Transverse colon (tissue), 4 donors: ENCODE data around the gene ARHGEF2. TPM values are rescaled to one million over a fixed set of nuclear protein-coding genes. Genes with fewer than 3 reads are reported as not detected.
"Not testable (repeated sequence)": the region's sequence is repeated elsewhere in the genome, so short reads cannot be mapped to it uniquely, and the experiment has no call there.

Experiments
- DNase-seq: peaks from one replicate; pipeline ENCODE4 v3.0.0-alpha.2; 2019
- H3K27ac ChIP-seq, 4 donors: fragments of 200-600 bp; sonication (generic); 2 replicates each; pipeline ENCODE4 v1.5.1; 2016 to 2018; ENCODE audit warnings: inconsistent platforms in 4 of 4
- H3K27me3 ChIP-seq: fragments of 200-600 bp; sonication (generic); 2 replicates; pipeline ENCODE4 v1.5.1; 2017; ENCODE audit warnings: inconsistent platforms
- H3K36me3 ChIP-seq, 4 donors: fragments of 200-600 bp; sonication (generic); 2 replicates each; pipeline ENCODE4 v1.5.1; 2017 to 2019; ENCODE audit warnings: inconsistent platforms in 4 of 4
- H3K4me1 ChIP-seq, 4 donors: fragments of 200-600 bp; sonication (generic); 2 replicates each; pipeline ENCODE4 v1.5.1; 2017 to 2020; ENCODE audit warnings: inconsistent platforms in 4 of 4
- H3K4me3 ChIP-seq, 4 donors: fragments of 200-600 bp; sonication (generic); 1 replicate in 1 of 4; 2 replicates in 3 of 4; pipeline versions ENCODE4 v1.5.1 to v1.6.1; 2017 to 2019; ENCODE audit warnings: inconsistent platforms in 4 of 4
- H3K9me3 ChIP-seq, 2 donors: fragments of 200-600 bp; sonication (generic); 2 replicates each; pipeline ENCODE4 v1.5.1; 2017 to 2019; ENCODE audit warnings: inconsistent platforms in 2 of 2
- EP300 ChIP-seq: sonication (generic); formaldehyde crosslinking; IDR thresholded peaks from one replicate; pipeline ENCODE4 v1.6.1; 2017; ENCODE audit warnings: antibody characterized with exemption, low read depth
- POLR2A ChIP-seq: fragments of 450-650 bp; IDR thresholded peaks from one replicate; pipeline ENCODE4 v1.6.1; 2016; ENCODE audit warnings: antibody characterized with exemption, mild to moderate bottlenecking, moderate library complexity
- POLR2AphosphoS5 ChIP-seq, 3 donors: sonication (generic); formaldehyde crosslinking; IDR thresholded peaks; one replicate each; pipeline ENCODE4 v1.6.1; 2016; ENCODE audit warnings: antibody characterized with exemption in 3 of 3
- WGBS, 2 donors: methylation state at CpG; one replicate each; pipeline ENCODE4 v1.1.5; 2018; ENCODE audit warnings: low coverage in 1 of 2; 5-methylcytosine and 5-hydroxymethylcytosine counted together
- in situ Hi-C, 4 donors: fragments of 200-750 bp; cut with MboI; loops; one replicate each; pipeline versions ENCODE4 v1.15.0 to v1.15.1; 2017; ENCODE audit warnings: low sequenced_read_pairs in 3 of 4, low pct_ligation_motif_present in 1 of 4, low pct_unique_long_range_greater_than_20kb in 1 of 4
- intact Hi-C: fragments of 100-400 bp; cut with DNase I; formaldehyde crosslinking; loops from one replicate; pipeline ENCODE4 v1.15.1; 2023; ENCODE audit warnings: low total_unique reads
- total RNA-seq, 4 donors: library from RNA; depleted of rRNA; stranded (reverse); fragments of >200 nt; gene quantifications; one replicate each; pipeline ENCODE4 v1.1.0, GENCODE V29; 2016
- TF ChIP-seq, protein P1 (sequence below), 5 experiments: fragments of 200-600 bp in 3 of 5; fragments of 450-650 bp in 2 of 5; sonication (generic) in 3 of 5; IDR thresholded peaks; 1 replicate in 2 of 5; 2 replicates in 3 of 5; pipeline ENCODE4 v1.5.1; 2016 to 2017; ENCODE audit warnings: antibody characterized with exemption in 5 of 5, inconsistent platforms in 3 of 5, mild to moderate bottlenecking in 2 of 5, moderate library complexity in 1 of 5

Gene ARHGEF2
- total RNA-seq, 4 donors from 2014 or later: 107 to 244 (median 169) TPM

DNA sequence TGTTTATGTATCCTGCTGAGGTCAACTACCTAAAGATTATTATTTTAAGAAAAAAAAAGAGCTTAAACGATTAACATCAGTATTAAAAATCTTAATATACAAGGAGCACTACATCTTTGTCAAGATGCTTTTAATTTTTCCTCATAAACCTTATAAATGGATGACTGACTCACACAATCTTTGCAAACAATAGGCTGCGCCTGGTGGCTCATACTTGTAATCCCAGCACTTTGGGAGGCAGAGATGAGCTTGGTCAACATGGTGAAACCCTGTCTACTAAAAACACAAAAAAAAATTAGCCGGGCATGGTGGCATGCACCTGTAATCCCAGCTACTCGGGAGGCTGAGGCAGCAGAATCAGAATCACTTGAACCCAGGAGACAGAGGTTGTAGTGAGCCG lies 45.9 kb downstream of the ARHGEF2 start:
- intact Hi-C loops (no loop called here), in situ Hi-C loops (loop anchor here in 2 of 4 donors (10.0 kb wide), 1 partner anchor 52 kb away; no protein-coding TSS in a partner anchor)
- H3K27me3 ChIP-seq: no peaks in the 10 kb centered on the region
- peak overlapping the region; percentile 91 to 96 (median 94) for H3K27ac ChIP-seq
- DNase-seq: no peak
- TF ChIP-seq, protein P1, sequence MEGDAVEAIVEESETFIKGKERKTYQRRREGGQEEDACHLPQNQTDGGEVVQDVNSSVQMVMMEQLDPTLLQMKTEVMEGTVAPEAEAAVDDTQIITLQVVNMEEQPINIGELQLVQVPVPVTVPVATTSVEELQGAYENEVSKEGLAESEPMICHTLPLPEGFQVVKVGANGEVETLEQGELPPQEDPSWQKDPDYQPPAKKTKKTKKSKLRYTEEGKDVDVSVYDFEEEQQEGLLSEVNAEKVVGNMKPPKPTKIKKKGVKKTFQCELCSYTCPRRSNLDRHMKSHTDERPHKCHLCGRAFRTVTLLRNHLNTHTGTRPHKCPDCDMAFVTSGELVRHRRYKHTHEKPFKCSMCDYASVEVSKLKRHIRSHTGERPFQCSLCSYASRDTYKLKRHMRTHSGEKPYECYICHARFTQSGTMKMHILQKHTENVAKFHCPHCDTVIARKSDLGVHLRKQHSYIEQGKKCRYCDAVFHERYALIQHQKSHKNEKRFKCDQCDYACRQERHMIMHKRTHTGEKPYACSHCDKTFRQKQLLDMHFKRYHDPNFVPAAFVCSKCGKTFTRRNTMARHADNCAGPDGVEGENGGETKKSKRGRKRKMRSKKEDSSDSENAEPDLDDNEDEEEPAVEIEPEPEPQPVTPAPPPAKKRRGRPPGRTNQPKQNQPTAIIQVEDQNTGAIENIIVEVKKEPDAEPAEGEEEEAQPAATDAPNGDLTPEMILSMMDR (IDR thresholded peaks at IDR 0.05): no peak
- TF ChIP-seq POLR2AphosphoS5 (IDR thresholded peaks at IDR 0.05): no peak
- TF ChIP-seq POLR2A: no peak
- TF ChIP-seq EP300: no peak
- 57 to 66% methylated on average over 1 to 5 of the region's 5 CpGs for WGBS, 2 donors
- H3K4me1 ChIP-seq: peaks cover 30 to 57% (median 43%) of the 10 kb centered on the region in 4 donors
- H3K4me3 ChIP-seq: peak overlapping the region in 3 of 4 donors; percentile 80 to 89 (median 80)
- H3K9me3 ChIP-seq: no peaks in the 10 kb centered on the region
- H3K36me3 ChIP-seq: peaks cover 0 to 36% (median 15%) of the 10 kb centered on the region in 4 donors

- H3K27ac ChIP-seq: peak overlapping the region; percentile 91 to 96 (median 94)
- intact Hi-C loops: no loop called here
- WGBS, 2 donors: 27% methylated on average over 1 of the region's 1 CpG; no CpG with 5 or more reads in 1 of the 2 donors
These were observed 46.3 kb downstream of the ARHGEF2 start for GRCh38 chr1:155932081-155932480.

GRCh38 chr1:155931332-155932038 lies 46.9 kb downstream of the ARHGEF2 start:
- Histone ChIP-seq H3K27ac (peak overlapping the region; percentile 91 to 96 (median 94)), H3K4me1 (peaks cover 30 to 57% (median 43%) of the 10 kb centered on the region in 4 donors), H3K9me3 (no peaks in the 10 kb centered on the region), H3K27me3 (no peaks in the 10 kb centered on the region), H3K4me3 (peak overlapping the region in 3 of 4 donors; percentile 4 to 89 (median 11)), H3K36me3 (peaks cover 0 to 46% (median 22%) of the 10 kb centered on the region in 4 donors)
- in situ Hi-C loops (loop anchor here in 2 of 4 donors (10.0 kb wide), 1 partner anchor 53 kb away; no protein-coding TSS in a partner anchor), intact Hi-C loops (no loop called here)
- TF ChIP-seq, protein P1 (IDR thresholded peaks at IDR 0.05): no peak
- TF ChIP-seq POLR2AphosphoS5 (IDR thresholded peaks at IDR 0.05) (peak in 2 of 3 donors; percentile 37 to 61), POLR2A (peak; percentile 36)
- WGBS, 2 donors: 56 to 64% methylated on average over 4 to 7 of the region's 7 CpGs
- peak; percentile 63 for DNase-seq

More at GRCh38 chr1:155932081-155932480, 46.3 kb downstream of the ARHGEF2 start:
- no peak for DNase-seq
- H3K36me3 ChIP-seq: peaks cover 0 to 40% (median 18%) of the 10 kb centered on the region in 4 donors
- H3K27me3 ChIP-seq: no peaks in the 10 kb centered on the region
- in situ Hi-C loops: loop anchor here in 2 of 4 donors (10.0 kb wide), 1 partner anchor 53 kb away; no protein-coding TSS in a partner anchor
- no peaks in the 10 kb centered on the region for H3K9me3 ChIP-seq
- H3K4me3 ChIP-seq: peak overlapping the region in 1 of 4 donors; percentile 89
- TF ChIP-seq POLR2A (no peak), POLR2AphosphoS5 (IDR thresholded peaks at IDR 0.05) (no peak), EP300 (no peak)
- TF ChIP-seq, protein P1 (IDR thresholded peaks at IDR 0.05): no peak
- peaks cover 30 to 57% (median 43%) of the 10 kb centered on the region in 4 donors for H3K4me1 ChIP-seq

GRCh38 chr1:155930725-155931124 lies 47.6 kb downstream of the ARHGEF2 start:
- 51 to 54% methylated on average over 8 to 10 of the region's 10 CpGs for WGBS, 2 donors
- in situ Hi-C loops: loop anchor here in 2 of 4 donors (10.0 kb wide), 1 partner anchor 54 kb away; no protein-coding TSS in a partner anchor
- Histone ChIP-seq H3K4me1 (peaks cover 30 to 57% (median 43%) of the 10 kb centered on the region in 4 donors), H3K27ac (peak overlapping the region; percentile 91 to 96 (median 94)), H3K4me3 (peak overlapping the region in 3 of 4 donors; percentile 4 to 89 (median 11)), H3K36me3 (peaks cover 0 to 53% (median 25%) of the 10 kb centered on the region in 4 donors)
- DNase-seq, H3K27me3 ChIP-seq, intact Hi-C loops, H3K9me3 ChIP-seq: not testable (repeated sequence)
